ENCODE measurements around the gene FOXP1. TPM values are rescaled to one million over a fixed set of nuclear protein-coding genes. Genes with fewer than 3 reads are reported as not detected.

FOXP1 gene
- total RNA-seq, 1 donor from 2014 or later, result 31.1 TPM

DNA sequence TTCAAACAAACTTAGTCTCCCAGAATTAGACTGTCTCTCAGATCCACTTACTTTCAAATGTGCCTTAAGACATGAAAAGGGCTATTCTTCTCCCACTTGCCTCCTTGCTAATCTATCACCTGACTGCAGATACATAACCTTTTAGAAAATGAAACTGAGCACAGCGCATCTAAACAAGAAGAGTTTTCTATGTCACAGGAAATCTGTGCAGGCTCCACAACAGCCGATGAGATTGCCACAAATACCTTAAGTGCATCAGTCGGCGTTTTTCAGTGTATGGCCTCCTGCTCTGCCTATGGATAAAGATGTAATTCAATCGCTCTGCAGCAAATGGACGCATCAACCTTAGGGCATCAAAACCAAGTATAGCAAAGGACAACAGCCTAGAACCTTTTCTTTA is 544.2 kb downstream of the FOXP1 start:
- H3K4me1 Mint-ChIP-seq (ENCODE audit: low read depth, unreplicated experiment), result peaks cover 10% of the 10 kb centered on the region
- H3K4me3 Mint-ChIP-seq (ENCODE audit: unreplicated experiment), result no peak overlapping the region
- no peaks in the 10 kb centered on the region for H3K36me3 Mint-ChIP-seq (ENCODE audit: unreplicated experiment)
- H3K27ac Mint-ChIP-seq (ENCODE audit: unreplicated experiment), result no peak overlapping the region
- TF ChIP-seq, protein P1, sequence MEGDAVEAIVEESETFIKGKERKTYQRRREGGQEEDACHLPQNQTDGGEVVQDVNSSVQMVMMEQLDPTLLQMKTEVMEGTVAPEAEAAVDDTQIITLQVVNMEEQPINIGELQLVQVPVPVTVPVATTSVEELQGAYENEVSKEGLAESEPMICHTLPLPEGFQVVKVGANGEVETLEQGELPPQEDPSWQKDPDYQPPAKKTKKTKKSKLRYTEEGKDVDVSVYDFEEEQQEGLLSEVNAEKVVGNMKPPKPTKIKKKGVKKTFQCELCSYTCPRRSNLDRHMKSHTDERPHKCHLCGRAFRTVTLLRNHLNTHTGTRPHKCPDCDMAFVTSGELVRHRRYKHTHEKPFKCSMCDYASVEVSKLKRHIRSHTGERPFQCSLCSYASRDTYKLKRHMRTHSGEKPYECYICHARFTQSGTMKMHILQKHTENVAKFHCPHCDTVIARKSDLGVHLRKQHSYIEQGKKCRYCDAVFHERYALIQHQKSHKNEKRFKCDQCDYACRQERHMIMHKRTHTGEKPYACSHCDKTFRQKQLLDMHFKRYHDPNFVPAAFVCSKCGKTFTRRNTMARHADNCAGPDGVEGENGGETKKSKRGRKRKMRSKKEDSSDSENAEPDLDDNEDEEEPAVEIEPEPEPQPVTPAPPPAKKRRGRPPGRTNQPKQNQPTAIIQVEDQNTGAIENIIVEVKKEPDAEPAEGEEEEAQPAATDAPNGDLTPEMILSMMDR (IDR thresholded peaks at IDR 0.05; ENCODE audit: partially characterized antibody, unreplicated experiment), result no peak
- no peaks in the 10 kb centered on the region for H3K27me3 Mint-ChIP-seq (ENCODE audit: unreplicated experiment)
- peaks cover 1% of the 10 kb centered on the region for H3K9me3 Mint-ChIP-seq (ENCODE audit: unreplicated experiment)
- DNase-seq, result no peak

DNA sequence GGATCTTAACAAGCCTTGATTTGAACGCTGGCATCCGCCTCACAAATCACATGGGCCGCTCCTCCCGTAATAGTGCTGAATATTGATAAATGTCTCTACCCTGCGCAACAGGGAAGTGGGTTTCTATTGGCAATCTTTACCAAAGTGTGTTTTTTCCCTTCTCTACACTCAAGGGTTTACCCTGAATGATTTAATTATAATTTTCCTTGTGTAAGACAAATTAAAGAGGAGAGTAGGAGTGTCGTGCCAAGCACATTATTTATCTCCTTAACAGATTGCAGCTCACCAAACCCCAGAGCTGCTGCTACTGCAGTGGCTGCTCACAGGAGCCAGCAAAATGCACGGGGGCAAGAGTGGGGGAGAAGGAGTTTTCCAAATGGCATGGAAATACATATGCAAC is 545.8 kb downstream of the FOXP1 start:
- H3K36me3 Mint-ChIP-seq (ENCODE audit: unreplicated experiment), result no peaks in the 10 kb centered on the region
- H3K4me1 Mint-ChIP-seq (ENCODE audit: low read depth, unreplicated experiment), result peaks cover 22% of the 10 kb centered on the region
- peaks cover 1% of the 10 kb centered on the region for H3K9me3 Mint-ChIP-seq (ENCODE audit: unreplicated experiment)
- H3K4me3 Mint-ChIP-seq (ENCODE audit: unreplicated experiment), result no peak overlapping the region
- H3K27me3 Mint-ChIP-seq (ENCODE audit: unreplicated experiment), result no peaks in the 10 kb centered on the region
- H3K27ac Mint-ChIP-seq (ENCODE audit: unreplicated experiment), result no peak overlapping the region
- TF ChIP-seq, protein P1 (IDR thresholded peaks at IDR 0.05; ENCODE audit: partially characterized antibody, unreplicated experiment), result no peak
- no peak for DNase-seq

DNA sequence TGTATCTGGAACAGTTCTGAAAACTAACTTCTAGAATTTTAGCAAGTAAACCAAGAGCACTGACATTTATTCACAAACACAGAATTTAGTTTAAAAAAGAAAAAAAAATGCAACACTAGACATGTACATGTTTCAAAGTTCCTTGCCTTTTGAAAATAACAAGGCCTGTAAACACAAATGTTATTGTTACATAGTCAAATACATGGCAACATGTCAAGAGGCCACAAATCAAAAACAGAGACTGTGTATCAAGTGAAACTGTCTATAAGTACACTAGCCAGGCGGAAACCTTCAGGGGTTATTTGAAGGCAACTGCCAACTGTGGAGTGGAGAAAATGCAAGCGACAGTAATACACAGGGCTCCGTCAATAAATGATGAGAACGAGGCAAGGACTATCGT is 547.6 kb downstream of the FOXP1 start:
- Mint-ChIP-seq H3K27me3 (ENCODE audit: unreplicated experiment) (no peaks in the 10 kb centered on the region), H3K4me3 (ENCODE audit: unreplicated experiment) (no peak overlapping the region), H3K4me1 (ENCODE audit: low read depth, unreplicated experiment) (peaks cover 37% of the 10 kb centered on the region), H3K36me3 (ENCODE audit: unreplicated experiment) (no peaks in the 10 kb centered on the region), H3K27ac (ENCODE audit: unreplicated experiment) (no peak overlapping the region), H3K9me3 (ENCODE audit: unreplicated experiment) (peaks cover 9% of the 10 kb centered on the region)
- TF ChIP-seq, protein P1 (IDR thresholded peaks at IDR 0.05; ENCODE audit: partially characterized antibody, unreplicated experiment), result no peak
- DNase-seq, result no peak

DNA sequence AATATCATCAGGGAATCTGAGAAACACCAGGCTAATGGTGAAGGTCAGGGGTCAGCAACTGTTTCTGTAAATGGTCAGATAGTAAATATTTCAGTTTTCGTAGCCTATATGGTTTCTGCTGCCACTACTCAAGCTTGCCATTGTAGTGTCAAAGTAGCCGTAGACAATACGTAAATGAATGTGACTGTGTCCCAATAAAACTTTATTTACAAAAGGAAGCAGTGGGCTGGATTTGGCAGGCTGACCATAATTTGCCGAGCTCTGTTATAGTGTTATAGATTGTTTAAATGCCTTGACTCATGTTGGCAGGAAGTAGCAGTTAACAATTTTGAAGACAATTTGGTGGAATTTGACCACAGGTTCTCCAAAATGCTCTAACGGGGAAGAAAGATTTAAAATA is 548.2 kb downstream of the FOXP1 start:
- H3K36me3 Mint-ChIP-seq (ENCODE audit: unreplicated experiment), result no peaks in the 10 kb centered on the region
- no peaks in the 10 kb centered on the region for H3K27me3 Mint-ChIP-seq (ENCODE audit: unreplicated experiment)
- peaks cover 9% of the 10 kb centered on the region for H3K9me3 Mint-ChIP-seq (ENCODE audit: unreplicated experiment)
- H3K4me1 Mint-ChIP-seq (ENCODE audit: low read depth, unreplicated experiment), result peaks cover 41% of the 10 kb centered on the region
- TF ChIP-seq, protein P1 (IDR thresholded peaks at IDR 0.05; ENCODE audit: partially characterized antibody, unreplicated experiment), result no peak
- no peak overlapping the region for H3K27ac Mint-ChIP-seq (ENCODE audit: unreplicated experiment)
- H3K4me3 Mint-ChIP-seq (ENCODE audit: unreplicated experiment), result no peak overlapping the region
- no peak for DNase-seq

DNA sequence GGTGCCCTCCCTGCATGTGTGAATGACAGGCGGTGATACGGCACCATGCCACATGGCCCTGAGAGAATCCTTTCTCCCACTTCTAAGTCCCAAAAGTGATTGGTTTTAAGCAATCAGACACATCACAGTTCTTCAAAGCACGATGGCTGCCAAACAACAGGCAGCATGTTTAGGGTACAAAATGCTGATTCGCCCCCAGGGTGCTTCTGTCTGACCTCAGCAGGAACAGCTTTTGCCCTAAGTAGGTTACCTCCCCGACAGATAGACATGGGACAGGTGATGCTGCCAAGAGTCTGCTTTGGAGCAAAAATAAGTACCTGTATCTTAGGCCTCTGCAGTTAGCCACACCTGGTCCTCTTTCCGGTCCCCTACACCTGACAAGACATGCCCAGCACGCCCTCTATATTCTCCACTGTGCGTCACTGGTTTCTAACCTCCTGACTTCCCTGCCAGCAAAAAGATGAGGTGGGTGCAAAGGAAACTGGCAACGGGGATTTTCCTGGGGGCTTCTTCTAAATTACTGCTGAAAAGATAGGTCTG is 549.8 kb downstream of the FOXP1 start:
- H3K27me3 Mint-ChIP-seq (ENCODE audit: unreplicated experiment), result no peaks in the 10 kb centered on the region
- DNase-seq, result no peak
- peaks cover 9% of the 10 kb centered on the region for H3K9me3 Mint-ChIP-seq (ENCODE audit: unreplicated experiment)
- peaks cover 41% of the 10 kb centered on the region for H3K4me1 Mint-ChIP-seq (ENCODE audit: low read depth, unreplicated experiment)
- peak overlapping the region; percentile 40 for H3K4me3 Mint-ChIP-seq (ENCODE audit: unreplicated experiment)
- peak overlapping the region; percentile 83 for H3K27ac Mint-ChIP-seq (ENCODE audit: unreplicated experiment)
- H3K36me3 Mint-ChIP-seq (ENCODE audit: unreplicated experiment), result no peaks in the 10 kb centered on the region
- TF ChIP-seq, protein P1 (IDR thresholded peaks at IDR 0.05; ENCODE audit: partially characterized antibody, unreplicated experiment), result no peak

Measured in glutamatergic neuron (in vitro differentiated cells).